ENCODE measurements around the gene OR8K3. TPM values are rescaled to one million over a fixed set of nuclear protein-coding genes. Genes with fewer than 3 reads are reported as not detected.

The OR8K3 gene
- not detected in 2 replicates for total RNA-seq

GRCh38 chr11:56314844-56315243 is at the start of gene OR8K3:
OR8K3 (plus strand) TSS chr11:56315144; CDS start chr11:56318307, 3,163 bp downstream.

GRCh38 chr11:56273854-56274253 is 41.1 kb upstream of the OR8K3 start, which contains the start of gene OR5T1:
OR5T1 (plus strand) TSS chr11:56274154; CDS start chr11:56275639, 1,485 bp downstream.

GRCh38 chr11:56292154-56292553 is 22.8 kb upstream of the OR8K3 start, which contains the start of gene OR8H1:
OR8H1 (minus strand) TSS chr11:56292254; CDS start chr11:56291062, 1,192 bp downstream.

GRCh38 chr11:56345739-56346138 is 30.8 kb downstream of the OR8K3 start, which contains the start of gene OR8K1:
OR8K1 (plus strand) TSS chr11:56346039; CDS start chr11:56346039, 0 bp downstream.

GRCh38 chr11:56353991-56354390 is 39.0 kb downstream of the OR8K3 start, which contains the start of gene OR8J1:
OR8J1 (plus strand) TSS chr11:56354291; CDS start chr11:56360247, 5,956 bp downstream.

Other genes with a start within 250 kb of the OR8K3 start
- gene OR8I2, start 221.8 kb upstream of the OR8K3 start, total RNA-seq, result not detected in 2 replicates
- gene OR8H2, start 211.5 kb upstream of the OR8K3 start, total RNA-seq, result not detected in 2 replicates
- gene OR8H3, start 192.8 kb upstream of the OR8K3 start, total RNA-seq, result not detected in 2 replicates
- gene OR8J3, start 174.9 kb upstream of the OR8K3 start, total RNA-seq, result not detected in 2 replicates
- gene OR8K5, start 154.8 kb upstream of the OR8K3 start, total RNA-seq, result not detected in 2 replicates
- gene OR5J2, start 138.5 kb upstream of the OR8K3 start, total RNA-seq, result not detected in 2 replicates
- not detected in 2 replicates for gene OR5T2, start 80.9 kb upstream of the OR8K3 start, total RNA-seq
- not detected in 2 replicates for gene OR5T3, start 62.9 kb upstream of the OR8K3 start, total RNA-seq
- not detected in 2 replicates for gene OR5T1, start 41.0 kb upstream of the OR8K3 start, total RNA-seq
- gene OR8H1, start 22.9 kb upstream of the OR8K3 start, total RNA-seq, result not detected in 2 replicates
- gene OR8K1, start 30.9 kb downstream of the OR8K3 start, total RNA-seq, result not detected in 2 replicates
- not detected in 2 replicates for gene OR8J1, start 39.1 kb downstream of the OR8K3 start, total RNA-seq
- gene OR8U1, start 60.5 kb downstream of the OR8K3 start, total RNA-seq, result not detected in 2 replicates
- not detected in 2 replicates for gene OR5AL1, start 97.6 kb downstream of the OR8K3 start, total RNA-seq
- not detected in 2 replicates for gene OR5M3, start 158.2 kb downstream of the OR8K3 start, total RNA-seq
- gene OR5M8, start 176.2 kb downstream of the OR8K3 start, total RNA-seq, result not detected in 2 replicates
- not detected in 2 replicates for gene OR5M11, start 228.1 kb downstream of the OR8K3 start, total RNA-seq